GM21529 (cell line): ENCODE data around the gene ANKRD28.

ENCODE experiments used
- ATAC-seq: cut with Tn5 transposase; IDR thresholded peaks from one replicate; pipeline ENCODE4 v1.9.1; 2021; ENCODE audit not compliant: unreplicated experiment

Gene ANKRD28

GRCh38 chr3:15673536-15673935 is 124.2 kb downstream of the ANKRD28 start:
- no peak for ATAC-seq

GRCh38 chr3:15667484-15667883 is 130.3 kb downstream of the ANKRD28 start:
- ATAC-seq, result no peak

GRCh38 chr3:15666277-15666676 is 131.5 kb downstream of the ANKRD28 start:
- ATAC-seq, result no peak

GRCh38 chr3:15665510-15666150 is 132.1 kb downstream of the ANKRD28 start:
- ATAC-seq, result no peak

DNA sequence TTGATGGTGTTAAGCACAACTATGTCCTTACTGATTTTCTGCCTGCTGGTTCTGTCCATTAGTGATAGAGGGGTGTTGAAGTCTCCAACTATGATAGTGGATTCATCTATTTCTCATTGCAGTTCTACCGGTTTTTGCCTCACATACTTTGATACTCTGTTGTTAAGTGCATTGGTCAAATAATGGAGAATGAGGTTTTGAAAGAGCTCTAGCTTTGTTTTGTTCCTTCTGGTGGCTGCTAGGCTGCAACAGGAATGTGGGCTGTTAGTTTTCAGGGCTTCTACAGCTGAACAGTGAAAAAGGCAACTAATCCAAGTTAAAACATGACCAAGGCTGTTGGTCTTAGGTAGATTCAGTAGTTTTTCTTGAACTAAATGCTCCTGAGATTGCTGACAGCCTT is 133.6 kb downstream of the ANKRD28 start:
- ATAC-seq, result no peak

GRCh38 chr3:15660055-15660935 is 137.5 kb downstream of the ANKRD28 start:
- no peak for ATAC-seq

DNA sequence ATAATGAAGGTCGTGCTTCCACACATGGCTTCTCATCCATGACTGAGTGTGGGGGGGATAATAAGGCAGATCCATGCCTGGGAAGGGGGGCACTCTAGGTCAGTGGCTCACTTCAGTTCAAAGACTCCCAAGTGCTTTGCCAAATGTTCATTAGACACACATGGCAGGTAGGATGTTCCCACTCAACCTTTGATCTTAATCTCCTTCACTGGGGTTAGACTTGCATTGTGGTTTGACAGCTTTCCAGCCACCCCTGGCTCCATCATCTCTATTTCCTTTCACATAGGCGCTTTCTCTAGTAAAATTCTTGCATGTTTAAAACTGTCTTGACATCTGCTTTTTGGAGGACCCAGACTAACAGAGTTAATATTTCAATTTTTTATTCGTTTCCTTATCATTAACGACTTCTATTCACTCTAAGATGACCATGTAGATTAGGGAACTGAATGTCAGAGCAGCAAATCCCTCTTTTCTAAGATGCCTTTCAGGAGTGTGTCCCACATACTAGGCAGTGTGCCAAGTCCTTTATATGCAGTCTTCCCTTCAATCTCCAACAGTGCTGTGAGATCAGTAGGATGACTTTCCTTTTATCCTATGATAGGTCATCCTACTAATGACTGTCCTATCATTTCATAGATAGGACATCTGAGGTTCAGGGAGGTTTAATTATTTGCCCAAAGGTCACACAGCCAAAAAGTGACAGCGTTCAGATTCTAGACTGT is 138.4 kb downstream of the ANKRD28 start:
- ATAC-seq, result no peak

DNA sequence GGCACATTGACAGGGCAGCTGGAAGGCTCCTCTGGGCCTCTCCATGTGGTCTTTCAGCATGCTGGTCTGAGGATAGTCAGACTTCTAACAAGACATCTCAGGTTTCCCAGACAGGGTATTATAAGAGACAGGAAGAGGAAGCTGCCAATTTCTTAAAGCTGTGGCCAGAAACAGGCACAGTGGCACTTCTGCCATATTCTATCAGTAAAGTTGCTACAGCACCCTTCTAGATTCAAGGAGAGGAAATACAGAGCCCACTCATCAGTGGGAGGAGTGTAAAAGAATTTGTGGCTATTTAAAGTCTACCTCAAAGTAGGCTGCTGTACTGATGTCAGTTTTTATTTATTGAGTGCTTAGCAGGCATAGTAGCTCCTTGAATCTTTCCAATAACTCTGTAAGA is 140.8 kb downstream of the ANKRD28 start:
- ATAC-seq, result no peak

GRCh38 chr3:15656342-15656741 is 141.4 kb downstream of the ANKRD28 start:
- ATAC-seq, result no peak

- ATAC-seq, result no peak
These were observed 142.9 kb downstream of the ANKRD28 start for GRCh38 chr3:15654891-15655290.

DNA sequence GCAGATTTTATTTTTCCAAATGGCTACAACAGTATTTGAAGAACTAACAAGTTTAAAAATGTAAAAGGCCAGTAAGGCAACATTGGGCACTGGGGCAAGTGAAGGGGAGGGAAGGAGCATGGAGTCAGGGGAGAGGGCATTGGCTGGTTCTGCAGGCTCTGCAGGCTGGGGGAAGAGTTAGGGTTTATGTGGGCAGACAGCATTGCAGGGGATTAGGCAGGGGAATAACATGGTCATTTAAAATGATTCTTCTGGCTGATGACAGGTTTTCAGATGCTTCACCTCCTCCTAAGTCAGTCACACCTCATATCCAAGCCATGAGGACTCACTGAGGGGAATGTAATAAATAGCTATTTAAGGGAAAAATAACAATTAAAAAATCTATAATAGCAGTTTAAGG is 143.7 kb downstream of the ANKRD28 start:
- ATAC-seq, result no peak

DNA sequence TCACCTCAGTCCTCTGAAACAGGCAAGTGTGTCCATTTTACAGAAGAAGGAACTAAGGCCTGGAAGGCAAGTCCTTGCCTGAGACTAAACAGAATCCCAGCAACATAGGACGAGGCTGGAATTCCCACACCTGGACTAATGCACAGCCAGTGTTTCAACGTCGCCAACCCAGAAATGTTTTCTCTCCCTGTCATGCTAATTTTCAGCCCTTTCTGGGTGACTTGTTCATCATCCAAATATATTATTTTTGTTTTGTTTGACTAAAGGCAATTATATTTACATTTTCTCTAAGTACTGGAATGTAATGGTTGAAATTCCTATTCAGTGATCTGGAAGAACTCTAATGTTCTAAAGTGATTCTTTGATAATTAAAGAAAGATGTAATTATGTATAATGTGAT is 144.5 kb downstream of the ANKRD28 start:
- no peak for ATAC-seq

GRCh38 chr3:15651396-15651795 is 146.4 kb downstream of the ANKRD28 start:
- ATAC-seq, result no peak

- no peak for ATAC-seq
These were observed 147.9 kb downstream of the ANKRD28 start for GRCh38 chr3:15649858-15650257.

- no peak for ATAC-seq
These were observed 148.4 kb downstream of the ANKRD28 start for GRCh38 chr3:15649341-15649740.

DNA sequence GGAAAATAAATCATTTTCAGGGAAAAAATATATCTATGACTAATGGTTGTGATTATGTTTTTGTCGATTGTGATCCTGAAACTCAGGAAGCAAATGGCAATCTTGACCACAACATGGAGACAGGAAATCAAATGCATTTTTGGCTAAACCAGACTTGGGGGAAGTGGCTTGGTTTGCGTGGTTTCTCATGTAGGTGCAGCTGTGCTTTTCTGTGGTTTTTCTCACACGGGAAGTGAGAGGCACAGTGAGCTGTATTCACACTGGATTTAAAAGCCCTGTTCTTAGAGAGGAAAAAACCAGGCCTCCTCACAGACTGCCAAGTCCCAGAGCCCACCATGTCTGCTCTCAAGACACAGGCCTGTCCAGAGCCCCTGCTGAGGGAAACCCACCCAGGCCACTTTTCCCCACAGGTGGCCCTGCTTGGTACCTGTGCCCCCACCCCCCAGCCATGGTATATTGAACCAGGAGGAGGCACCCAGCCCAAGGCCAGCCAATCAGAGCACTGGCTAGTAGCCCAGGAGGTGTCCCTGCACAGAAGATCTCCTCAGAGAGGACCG is 150.1 kb downstream of the ANKRD28 start:
- ATAC-seq, result peak; percentile 95

GRCh38 chr3:15646851-15647511 is 150.8 kb downstream of the ANKRD28 start:
- ATAC-seq, result peak; percentile 18

GRCh38 chr3:15645740-15646501 is 151.9 kb downstream of the ANKRD28 start:
- ATAC-seq, result no peak

- no peak for ATAC-seq
These were observed 152.5 kb downstream of the ANKRD28 start for GRCh38 chr3:15645246-15645645.

DNA sequence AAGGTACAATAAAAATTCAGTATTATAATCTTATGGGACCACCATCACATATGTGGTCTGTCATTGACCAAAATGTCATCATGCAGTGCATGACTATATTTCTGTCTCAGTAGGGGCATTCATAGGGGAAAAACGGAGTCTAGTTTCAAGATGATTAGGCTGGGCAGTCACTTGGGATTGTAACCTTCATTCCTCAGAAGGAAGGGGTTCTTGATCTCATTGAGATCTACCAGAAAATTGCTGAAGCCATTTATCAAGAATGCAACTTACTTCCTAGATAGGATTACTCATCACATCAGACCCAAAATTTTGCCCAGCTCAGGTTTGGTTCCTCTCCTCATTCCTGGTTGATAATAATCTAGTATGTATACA is 158.9 kb downstream of the ANKRD28 start:
- ATAC-seq, result no peak
